NCI-H526 (cell line): ENCODE results near the gene SELENON.
"Not testable (repeated sequence)": the region's sequence is repeated elsewhere in the genome, so short reads cannot be mapped to it uniquely, and the experiment has no call there.

Source experiments
- DNase-seq, 2 experiments: peaks; one replicate each; lab custom pipeline; 2025; lab: John Stamatoyannopoulos, UW

The SELENON gene

DNA sequence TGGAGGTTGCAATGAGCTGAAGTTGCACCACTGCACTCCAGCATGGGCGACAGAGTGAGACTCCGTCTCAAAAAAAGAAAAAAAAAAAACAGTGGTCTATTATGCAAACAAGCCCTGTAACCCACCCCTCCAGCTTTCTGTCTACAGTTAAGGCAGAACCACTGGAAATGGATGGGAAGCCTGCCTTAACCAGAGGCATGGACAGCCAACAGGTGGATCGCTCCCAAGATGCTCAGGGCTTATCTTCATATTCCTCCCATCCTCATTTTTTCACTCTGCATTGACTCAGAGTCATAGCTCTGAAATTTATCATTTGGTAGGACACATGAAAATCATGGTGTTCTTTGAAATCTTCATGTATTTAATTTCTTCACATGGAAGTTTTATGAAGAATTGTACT is 28.5 kb downstream of the SELENON start:
- DNase-seq = no peak

DNA sequence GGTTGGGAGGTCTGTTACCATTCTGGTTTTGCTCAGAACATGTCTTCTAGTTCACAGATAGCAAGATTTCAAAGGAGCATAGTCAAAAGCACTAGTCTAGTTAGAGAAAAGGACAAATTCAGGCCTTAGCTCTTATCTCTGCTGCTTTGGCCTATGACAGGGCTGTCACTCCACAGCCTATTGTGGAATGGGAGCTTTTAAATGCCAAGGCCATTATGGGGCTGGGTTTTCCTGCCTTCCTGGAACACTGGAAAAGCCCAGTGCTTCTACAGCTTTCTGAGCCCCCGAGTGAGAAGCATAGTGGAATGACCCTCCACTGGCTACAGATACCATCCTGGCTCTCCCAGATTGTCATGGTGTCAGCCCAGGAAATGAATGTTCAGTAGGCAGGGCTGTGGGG is 29.1 kb downstream of the SELENON start:
- DNase-seq = no peak

DNA sequence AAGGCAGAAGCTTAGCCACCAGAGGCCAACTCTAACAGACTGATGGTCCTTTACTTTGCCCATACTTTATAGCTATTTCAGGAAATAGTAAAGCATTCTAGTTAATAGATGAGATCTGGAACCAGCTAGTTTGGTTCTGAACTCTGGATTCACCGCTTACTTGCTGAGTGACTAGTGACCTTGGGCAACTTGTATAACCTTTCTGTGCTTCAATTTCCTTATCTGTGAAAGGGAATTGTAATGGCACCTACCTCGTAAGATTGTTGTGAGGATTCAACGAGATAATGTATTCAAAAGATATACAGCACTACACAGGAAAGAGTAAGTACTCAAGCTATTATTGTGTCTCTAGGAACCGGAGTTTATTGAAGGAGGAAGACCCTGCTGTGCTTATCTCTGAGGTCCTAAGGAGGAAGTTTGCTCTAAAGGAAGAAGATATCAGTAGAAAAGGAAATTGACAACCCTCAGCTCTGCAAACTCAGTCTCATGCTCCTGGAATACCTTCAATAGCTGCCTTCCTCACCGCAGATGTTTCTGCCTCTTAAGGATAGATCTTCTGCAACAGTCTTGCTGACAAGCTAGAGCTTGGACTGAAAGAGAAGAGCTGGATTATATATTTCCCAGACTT is 31.7 kb downstream of the SELENON start:
- DNase-seq = no peak

DNA sequence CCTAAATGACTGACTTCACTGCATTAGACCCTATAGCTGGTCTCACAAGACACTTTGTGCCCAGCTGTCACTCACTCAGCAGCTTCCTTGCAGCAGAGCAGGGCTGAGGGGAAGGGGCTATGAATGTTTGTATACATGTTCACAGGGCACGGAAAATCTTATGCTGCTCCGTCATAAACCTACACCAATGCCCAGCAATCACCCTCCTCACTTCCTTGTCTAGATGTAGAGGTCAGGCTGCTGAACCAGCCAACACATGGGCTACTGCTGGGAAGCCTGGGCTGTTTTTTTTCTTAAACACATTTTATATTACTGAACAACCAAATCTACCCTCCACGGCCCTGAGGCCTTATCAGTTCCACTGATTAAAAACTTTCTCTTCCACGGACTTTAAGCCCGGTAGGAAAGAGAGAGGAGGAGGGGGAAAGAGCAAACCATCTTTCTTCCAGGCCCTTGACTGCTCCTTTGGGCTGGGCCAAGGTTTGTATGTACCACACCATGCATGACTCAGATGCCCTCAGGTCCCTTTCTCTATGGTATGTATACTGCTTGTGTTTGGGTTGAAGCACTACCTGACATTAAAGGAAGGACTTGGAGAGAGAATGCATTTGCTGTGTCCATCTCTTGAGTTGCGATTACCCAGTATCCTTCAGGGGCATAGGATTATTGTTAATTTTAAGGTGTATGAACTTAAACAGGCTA is 32.5 kb downstream of the SELENON start:
- DNase-seq = no peak

DNA sequence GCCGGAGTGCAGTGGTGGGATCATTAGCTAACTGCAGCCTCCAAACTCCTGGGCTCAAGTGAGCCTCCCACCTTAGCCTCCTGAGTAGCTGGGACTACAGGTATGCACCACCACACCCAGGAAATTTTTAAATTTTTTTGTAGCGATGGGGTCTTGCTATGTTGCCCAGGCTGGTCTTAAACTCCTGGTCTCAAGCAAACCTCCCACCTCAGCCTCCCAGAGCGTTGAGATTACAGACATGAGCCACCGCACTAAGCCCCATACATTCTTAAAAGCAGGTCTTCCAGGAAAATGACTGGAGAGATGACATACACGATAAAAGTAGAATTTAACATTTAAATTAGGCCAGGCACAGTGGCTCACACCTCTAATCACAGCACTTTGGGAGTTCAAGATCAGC is 33.2 kb downstream of the SELENON start:
- no peak for DNase-seq

DNA sequence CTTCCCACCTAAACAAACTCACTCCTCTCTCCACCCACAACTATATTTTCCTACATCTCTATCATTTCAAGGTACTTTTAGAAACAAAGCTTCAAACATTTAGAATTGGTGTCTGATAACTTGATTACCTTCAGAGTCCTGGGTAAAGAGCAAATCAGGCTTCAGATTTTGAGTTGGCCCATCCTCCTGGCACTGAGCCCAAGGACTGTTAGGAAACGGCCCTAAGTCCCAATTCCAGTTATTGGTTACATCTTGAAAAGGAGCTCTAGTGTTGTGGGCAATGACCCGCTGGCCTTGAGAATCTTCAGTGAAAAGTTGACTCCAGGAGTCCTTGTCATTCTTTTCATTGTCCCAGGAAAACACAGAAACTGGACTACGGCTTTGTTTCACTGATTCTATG is 34.9 kb downstream of the SELENON start:
- DNase-seq = no peak

DNA sequence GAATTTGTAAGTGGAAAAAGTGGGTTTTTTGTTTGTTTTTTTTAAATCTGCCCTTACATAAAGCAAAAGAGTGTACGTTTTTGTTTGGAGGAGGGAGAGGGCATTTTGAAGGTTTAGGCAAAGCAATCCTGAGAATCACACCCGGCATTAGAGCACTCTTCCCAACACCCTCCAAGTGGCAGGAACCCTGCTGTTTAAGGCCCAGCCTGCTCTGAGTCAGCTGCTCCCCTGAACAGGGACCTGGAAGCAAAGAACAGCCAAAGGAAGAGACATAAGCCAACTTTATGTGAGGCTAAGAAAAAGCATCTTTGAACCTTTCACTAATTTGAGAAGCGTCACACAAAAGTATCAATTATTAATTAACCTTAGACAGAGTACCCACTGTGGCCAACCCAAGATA is 36.7 kb downstream of the SELENON start:
- DNase-seq = no peak

DNA sequence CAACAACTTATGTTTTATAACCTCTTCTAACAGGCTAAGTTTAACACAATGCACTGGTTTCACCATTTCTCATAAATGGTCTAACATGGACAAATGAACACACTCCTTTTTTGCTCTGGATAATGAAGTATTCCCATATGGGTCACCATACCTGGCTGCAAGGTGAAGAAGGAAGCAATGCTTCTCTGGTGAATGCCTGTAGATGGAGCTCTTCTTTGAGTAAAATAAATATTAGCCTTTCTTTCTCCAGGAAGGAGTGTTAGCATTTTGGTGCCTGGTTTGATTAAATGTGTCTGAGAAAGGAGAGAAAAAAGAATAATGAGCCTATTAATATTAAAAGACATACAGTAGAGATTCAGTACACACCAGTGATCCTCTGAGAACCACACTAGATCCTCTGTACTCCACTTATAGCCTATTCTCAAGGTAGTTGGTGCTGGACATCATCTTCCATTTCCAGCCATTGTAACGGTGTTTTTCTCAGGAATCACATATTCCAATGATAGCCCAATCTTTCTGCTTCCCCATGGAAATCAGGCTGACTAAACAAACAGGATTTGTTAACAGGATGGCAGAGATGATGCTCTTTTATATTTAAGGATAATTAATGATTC is 37.4 kb downstream of the SELENON start:
- DNase-seq = peak in 1 of 2 experiments; percentile 37

DNA sequence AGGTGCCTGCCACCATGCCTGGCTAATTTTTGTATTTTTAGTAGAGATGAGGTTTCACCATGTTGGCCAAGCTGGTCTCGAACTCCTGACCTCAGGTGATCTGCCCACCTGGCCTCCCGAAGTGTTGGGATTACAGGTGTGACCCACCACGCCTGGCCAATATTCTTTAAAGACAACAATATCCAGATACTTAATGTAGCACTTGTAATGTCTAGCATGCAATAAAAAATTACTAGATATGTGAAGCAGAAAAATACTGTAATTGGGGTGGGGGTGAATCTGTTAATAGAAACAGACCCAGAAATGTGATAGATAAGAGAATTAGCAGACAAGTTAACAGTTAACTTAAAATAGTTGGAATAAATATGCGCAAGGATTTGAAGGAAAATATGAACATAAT is 39.8 kb downstream of the SELENON start:
- DNase-seq = not testable (repeated sequence)

DNA sequence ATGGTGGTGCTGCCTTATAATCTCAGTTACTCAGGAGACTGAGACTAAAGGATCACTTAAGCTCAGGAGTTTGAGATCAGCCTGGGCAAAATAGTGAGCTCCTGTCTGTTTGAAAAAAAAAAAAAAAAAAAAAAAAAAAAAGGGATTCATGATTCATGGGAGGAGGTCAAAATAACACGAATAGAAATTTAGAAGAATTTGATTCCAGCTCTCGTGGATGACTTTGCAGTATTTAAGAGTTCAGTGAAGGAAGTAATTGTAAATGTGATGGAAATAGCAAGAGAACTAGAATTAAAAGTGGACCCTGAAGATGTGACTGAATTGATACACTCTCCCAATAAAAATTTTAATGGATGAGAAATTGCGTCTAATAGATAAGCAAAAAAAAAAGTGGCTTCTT is 43.5 kb downstream of the SELENON start:
- no peak for DNase-seq

DNA sequence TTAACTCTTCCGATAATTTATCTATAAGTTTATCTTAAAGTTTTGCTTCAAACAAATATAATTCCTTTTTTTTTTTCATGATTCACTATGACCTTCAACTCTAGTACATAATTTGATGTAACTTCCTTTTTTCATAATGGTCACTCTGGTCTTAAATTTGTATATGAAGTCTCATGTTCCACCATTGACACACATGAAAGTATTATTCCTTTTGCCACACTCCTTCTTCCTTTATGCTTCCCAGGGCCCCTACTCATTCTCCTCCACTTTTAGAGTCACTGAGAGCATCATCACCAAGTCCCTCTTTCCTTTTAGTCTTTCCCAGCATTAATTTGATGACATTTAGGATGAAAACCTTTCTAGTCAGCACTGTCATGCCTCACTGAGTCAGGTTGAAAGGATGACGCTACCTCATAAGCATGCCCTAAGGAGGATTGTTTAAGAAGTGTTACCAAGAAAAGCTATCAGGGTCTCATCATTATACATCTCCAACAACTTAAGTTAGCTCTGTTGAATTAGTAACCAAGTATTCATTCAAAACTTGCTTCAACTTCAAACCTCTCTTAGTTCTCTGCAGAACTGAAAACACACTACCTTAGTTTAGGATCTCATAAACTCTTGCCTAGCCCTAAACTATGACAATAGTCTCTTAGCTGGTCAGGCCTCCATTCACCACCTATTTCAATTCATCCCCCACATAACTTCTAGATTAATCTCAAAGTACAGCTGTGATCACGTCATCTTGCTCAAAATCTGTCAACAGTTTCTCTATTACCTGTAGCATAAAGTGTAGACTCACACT is 44.7 kb downstream of the SELENON start:
- DNase-seq = no peak

DNA sequence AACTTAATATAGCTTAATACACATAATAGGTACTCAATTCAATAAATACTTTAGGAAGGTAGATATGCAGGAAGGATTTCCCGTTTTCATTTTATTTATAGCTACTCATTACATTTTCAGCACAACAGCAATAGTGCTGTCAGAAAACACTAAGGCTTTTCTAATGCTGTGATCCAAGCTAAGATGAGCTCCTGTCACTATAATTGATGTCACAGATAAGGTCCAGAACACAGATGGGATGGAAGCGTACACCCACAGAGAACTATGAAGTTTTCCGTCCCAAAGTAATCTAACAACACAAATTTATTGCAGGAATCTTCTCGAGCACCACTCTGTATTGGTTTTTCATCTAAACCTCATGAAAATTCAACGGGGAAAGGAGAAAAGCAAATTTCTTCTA is 45.7 kb downstream of the SELENON start:
- DNase-seq = no peak

DNA sequence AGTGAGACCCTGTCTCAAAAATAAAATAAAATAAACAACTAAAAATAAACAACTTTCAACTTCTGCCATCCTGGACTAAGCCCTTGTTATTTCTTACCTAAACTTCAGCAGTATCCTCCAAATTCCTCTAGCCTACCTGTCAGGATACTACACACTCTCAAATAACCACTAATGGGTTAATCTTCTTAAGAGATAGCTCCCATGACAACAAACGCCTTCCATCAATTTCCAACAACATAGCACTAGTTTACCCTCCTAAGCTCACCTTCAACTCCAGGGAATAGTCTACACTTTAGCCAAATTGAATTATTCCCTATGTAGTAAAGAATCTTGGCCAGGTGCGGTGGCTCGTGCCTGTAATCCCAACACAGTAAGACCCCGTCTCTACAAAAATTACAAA is 47.9 kb downstream of the SELENON start:
- DNase-seq = no peak

DNA sequence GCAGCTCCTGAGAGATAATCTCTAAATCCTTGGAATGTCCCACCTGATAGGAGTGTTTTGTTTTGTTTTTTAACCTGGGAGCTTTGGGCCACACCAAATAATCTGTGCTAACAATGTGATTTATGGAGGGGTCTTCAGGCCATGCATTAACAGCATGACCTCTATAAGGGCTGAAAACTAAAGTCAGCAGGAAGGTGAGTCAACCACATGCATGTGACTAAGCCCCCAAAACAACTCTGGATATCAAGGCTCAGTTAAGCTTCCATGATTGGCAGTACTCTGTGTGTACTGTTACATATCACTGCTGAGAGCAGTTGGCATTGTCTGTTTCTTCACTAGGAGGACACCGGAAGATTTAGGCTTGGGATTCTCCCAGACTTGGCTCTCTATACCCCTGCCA is 48.5 kb downstream of the SELENON start:
- DNase-seq = no peak

DNA sequence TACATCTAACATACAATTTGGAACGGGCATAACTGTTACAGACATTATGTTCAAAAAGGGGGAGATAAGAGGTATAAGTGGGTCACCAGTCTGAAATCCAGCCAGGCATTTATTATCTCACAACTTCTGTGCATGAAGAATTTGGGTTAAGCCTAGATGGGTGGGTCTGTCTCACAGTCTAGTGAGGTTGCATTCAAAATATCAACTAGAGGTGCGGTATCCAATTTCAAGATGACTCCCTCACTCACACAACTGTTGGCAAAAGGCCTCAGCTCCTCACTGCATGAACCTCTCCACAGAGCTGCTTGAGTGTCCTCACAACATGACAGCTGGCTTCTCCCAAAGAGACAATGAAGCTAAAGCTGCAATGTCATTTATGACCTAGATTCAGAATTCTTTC is 54.6 kb downstream of the SELENON start:
- DNase-seq = no peak

DNA sequence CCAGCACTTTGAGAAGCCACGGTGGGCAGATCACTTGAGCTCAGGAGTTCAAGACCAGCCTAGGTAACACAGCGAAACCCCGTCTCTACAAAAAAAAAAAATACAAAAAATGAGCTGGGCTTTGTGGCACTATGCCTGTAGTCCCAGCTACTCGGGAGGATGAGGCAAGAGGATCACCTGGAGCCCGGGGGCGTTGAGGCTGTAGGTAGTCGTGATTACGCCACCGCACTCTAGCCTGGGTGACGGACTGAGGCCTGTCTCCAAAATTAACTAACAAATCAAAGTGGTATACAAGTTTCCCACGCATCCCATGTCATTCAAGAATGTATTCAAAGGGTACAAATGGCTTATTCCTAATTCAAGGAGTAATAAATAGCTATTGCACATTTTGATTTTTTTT is 56.9 kb downstream of the SELENON start:
- no peak for DNase-seq

DNA sequence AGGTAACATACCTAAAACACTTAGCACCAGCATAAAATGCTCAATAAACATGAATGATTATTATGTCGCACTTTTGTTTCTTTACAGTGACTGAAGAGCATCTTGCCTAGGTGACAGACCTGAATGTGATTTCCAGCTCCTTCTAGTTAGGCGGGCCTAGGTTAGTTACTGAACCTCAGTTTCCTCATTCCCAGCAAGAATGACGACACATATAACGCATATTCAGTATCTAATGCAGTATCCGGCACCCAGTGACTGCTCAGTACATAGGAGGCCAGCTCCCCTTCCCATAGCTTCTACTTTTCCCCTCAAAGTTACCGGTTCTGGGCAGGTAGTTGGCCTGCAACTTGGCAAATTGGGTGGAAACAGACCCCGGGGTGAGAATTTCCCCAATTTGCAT is 58.5 kb downstream of the SELENON start:
- DNase-seq = no peak

DNA sequence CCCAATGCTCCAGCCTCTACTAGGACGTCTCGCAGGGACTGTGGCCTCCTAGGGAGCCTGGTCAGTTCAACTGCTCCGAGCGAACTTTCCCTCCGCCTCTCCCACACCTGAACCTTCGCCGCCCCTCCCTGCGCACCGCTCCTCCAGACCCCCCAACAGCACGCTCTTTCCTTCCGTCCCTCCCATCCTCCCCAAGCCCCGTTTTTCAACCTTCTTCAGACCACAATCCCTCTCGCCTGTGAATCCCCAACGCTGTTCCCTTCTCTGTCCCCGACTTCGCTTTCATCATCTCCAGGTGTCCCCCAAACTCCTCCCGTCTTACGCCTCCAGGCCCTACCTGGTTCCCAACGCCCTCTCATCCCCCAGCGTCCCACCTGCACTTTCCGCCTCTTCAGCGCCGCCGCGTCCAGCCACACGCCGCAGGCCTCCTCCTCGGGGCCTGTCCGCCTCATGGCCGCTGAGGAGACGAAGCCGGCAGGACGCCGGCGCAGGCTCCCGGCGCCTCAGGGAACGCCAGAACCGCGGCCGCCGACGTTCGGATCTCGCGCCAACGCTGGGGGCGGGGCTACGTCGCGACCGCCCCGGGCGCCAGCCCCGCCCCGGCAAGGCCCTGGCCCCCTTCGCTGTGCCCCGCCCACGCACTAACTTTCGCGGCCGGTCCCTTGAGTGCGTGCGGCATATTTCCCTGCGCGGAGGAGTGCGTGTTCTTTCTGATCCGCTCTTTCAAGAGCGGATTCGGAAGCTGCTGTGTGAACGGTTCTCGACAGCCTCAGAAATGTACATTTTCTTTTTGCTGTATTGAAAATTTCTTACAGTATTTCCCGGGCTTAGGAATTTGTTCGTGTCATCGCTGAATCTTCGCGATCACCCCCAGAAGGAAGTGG is 59.2 kb downstream of the SELENON start, which contains the start of gene AUNIP:
Gene AUNIP, minus strand, starts transcription at position 552 of the 884 bp plus-strand sequence. Its CDS starts 100 bp downstream, at position 452.
- DNase-seq = peak; percentile 68 to 91

DNA sequence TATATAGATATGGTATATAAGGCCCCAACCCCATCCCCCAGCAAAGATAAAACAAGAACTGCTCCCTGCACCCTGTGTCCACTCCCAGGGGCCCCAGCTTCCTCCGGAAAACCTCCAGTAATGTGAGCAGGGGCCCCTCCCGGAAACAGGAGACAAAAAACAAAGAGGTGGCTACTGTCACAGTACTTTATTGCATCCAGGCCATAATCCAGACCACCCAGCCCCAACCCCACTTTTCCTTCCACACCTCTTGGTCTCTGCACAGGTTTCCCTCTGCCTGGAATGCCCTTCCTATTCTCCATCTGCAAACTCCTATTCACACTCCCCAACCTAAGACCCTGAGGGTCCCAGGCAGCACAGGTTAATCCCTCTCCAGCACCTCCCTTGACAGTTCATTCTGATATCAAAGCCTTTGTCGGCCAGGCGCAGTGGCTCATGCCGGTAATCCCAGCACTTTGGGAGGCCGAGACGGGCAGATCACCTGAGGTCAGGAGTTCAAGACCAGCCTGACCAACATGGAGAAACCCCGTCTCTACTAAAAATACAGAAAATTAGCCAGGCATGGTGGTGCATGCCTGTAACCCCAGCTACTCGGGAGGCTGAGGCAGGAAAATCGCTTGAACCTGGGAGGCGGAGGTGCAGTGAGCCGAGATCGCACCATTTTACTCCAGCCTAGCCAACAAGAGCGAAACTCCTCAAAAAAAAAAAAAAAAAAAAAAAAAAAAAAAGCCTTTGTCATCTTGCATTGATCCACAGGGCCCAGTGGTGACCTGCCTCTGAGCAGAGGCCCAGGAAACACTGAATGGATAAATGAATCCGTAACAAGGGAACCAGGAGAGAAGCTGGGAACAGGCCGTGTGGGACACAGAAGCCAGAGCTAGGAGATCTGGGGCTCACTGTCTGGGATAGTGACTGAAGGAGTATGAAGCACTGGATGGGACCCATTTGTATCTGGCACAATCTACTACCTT is 61.6 kb downstream of the SELENON start:
- DNase-seq = no peak

DNA sequence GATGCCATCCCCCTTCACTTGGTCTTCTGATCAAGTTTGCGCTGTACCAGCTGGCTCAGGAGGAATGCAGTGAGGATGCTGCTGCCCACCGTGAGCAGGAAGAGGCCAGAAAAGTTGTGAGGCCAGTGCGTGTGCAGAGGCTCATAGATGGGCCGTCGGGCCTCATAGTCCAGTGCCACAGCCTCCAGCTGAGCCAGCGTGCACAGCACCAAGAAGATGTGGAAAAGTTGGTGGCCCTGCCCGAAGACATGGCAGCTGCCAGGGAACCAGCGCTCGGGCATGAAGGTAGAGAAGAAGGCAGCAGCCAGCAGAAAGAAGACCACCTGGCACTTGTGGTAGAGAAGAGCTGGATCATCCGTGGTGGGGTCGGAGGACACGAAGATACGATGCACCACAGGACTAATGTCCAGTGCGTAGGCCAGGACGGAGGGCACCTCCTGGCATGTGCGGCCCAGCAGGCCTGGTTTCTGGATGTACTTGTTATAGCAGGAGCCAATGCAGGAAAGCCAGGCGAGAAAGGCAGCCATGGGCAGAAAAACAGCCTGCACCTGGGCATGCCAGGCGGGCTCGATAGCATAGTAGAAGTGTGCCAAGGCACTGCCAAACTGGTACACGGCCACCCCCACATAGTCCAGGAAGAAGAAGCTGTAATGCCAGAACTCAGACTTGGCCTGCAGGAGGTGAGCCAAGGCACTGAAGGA is 62.9 kb downstream of the SELENON start:
- DNase-seq = no peak
